ENCODE data around the gene MYO1E. TPM values are rescaled to one million over a fixed set of nuclear protein-coding genes. Genes with fewer than 3 reads are reported as not detected.

The MYO1E gene
- total RNA-seq, 1 donor: 336 TPM

GRCh38 chr15:59303633-59304032, 69.0 kb downstream of the MYO1E start:
- Histone ChIP-seq H4K20me1 (ENCODE audit: insufficient read depth, low read length) (no peaks in the 10 kb centered on the region), H3K4me2 (ENCODE audit: insufficient read depth, low read length) (peak overlapping the region; percentile 34), H3K4me1 (ENCODE audit: insufficient read depth, low read length) (peaks cover 68% of the 10 kb centered on the region), H2AFZ (ENCODE audit: low read length) (no peak overlapping the region), H3K79me2 (ENCODE audit: insufficient read depth, low read length) (peaks cover 65% of the 10 kb centered on the region), H3K27me3 (ENCODE audit: insufficient read depth, low read length) (no peaks in the 10 kb centered on the region), H3K27ac (ENCODE audit: low read depth, low read length) (peak overlapping the region; percentile 95), H3K4me3 (ENCODE audit: insufficient read depth, low read length) (no peak overlapping the region), H3K36me3 (ENCODE audit: insufficient read depth, low read length) (peaks cover 5% of the 10 kb centered on the region), H3K9me3 (ENCODE audit: low read depth, low read length) (no peaks in the 10 kb centered on the region)
- no peak for DNase-seq (ENCODE audit: insufficient read length, low spot score, missing footprints)
- TF ChIP-seq, protein P1, sequence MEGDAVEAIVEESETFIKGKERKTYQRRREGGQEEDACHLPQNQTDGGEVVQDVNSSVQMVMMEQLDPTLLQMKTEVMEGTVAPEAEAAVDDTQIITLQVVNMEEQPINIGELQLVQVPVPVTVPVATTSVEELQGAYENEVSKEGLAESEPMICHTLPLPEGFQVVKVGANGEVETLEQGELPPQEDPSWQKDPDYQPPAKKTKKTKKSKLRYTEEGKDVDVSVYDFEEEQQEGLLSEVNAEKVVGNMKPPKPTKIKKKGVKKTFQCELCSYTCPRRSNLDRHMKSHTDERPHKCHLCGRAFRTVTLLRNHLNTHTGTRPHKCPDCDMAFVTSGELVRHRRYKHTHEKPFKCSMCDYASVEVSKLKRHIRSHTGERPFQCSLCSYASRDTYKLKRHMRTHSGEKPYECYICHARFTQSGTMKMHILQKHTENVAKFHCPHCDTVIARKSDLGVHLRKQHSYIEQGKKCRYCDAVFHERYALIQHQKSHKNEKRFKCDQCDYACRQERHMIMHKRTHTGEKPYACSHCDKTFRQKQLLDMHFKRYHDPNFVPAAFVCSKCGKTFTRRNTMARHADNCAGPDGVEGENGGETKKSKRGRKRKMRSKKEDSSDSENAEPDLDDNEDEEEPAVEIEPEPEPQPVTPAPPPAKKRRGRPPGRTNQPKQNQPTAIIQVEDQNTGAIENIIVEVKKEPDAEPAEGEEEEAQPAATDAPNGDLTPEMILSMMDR (IDR thresholded peaks at IDR 0.05; ENCODE audit: extremely low read depth, low read depth, low read length): no peak

GRCh38 chr15:59303136-59303535, 69.5 kb downstream of the MYO1E start:
- peaks cover 70% of the 10 kb centered on the region for H3K79me2 ChIP-seq (ENCODE audit: insufficient read depth, low read length)
- no peak for DNase-seq (ENCODE audit: insufficient read length, low spot score, missing footprints)
- peaks cover 73% of the 10 kb centered on the region for H3K4me1 ChIP-seq (ENCODE audit: insufficient read depth, low read length)

DNA sequence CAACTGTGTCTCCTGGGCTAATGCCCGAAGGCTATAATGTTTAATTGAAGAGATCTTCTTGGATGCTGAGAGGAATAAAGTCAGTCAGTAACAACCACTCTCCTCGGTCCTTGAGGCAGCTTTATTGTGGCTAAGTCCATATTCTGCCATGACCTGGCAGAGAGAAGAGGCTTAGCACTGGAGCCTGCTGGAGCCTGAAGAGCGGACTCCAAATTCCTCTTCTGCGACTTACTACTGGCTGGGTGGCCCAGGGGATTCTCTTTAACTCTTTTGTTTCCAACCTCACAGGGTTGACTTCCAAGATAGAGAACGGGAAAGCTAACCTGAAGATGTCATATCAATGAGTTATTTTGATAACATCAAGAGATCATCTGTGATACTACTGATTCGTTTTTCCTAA, 71.1 kb downstream of the MYO1E start:
- no peaks in the 10 kb centered on the region for H3K9me3 ChIP-seq (ENCODE audit: low read depth, low read length)
- TF ChIP-seq, protein P1 (IDR thresholded peaks at IDR 0.05; ENCODE audit: extremely low read depth, low read depth, low read length): no peak
- no peak overlapping the region for H2AFZ ChIP-seq (ENCODE audit: low read length)
- no peaks in the 10 kb centered on the region for H3K27me3 ChIP-seq (ENCODE audit: insufficient read depth, low read length)
- H4K20me1 ChIP-seq (ENCODE audit: insufficient read depth, low read length): no peaks in the 10 kb centered on the region
- H3K36me3 ChIP-seq (ENCODE audit: insufficient read depth, low read length): peaks cover 5% of the 10 kb centered on the region
- H3K27ac ChIP-seq (ENCODE audit: low read depth, low read length): peak overlapping the region; percentile 98
- H3K4me1 ChIP-seq (ENCODE audit: insufficient read depth, low read length): peaks cover 72% of the 10 kb centered on the region
- H3K79me2 ChIP-seq (ENCODE audit: insufficient read depth, low read length): peaks cover 70% of the 10 kb centered on the region
- H3K4me2 ChIP-seq (ENCODE audit: insufficient read depth, low read length): no peak overlapping the region
- DNase-seq (ENCODE audit: insufficient read length, low spot score, missing footprints): no peak
- no peak overlapping the region for H3K4me3 ChIP-seq (ENCODE audit: insufficient read depth, low read length)

More at GRCh38 chr15:59303136-59303535, 69.5 kb downstream of the MYO1E start:
- Histone ChIP-seq H3K36me3 (ENCODE audit: insufficient read depth, low read length) (peaks cover 5% of the 10 kb centered on the region), H4K20me1 (ENCODE audit: insufficient read depth, low read length) (no peaks in the 10 kb centered on the region), H3K4me3 (ENCODE audit: insufficient read depth, low read length) (no peak overlapping the region), H3K4me2 (ENCODE audit: insufficient read depth, low read length) (no peak overlapping the region), H2AFZ (ENCODE audit: low read length) (no peak overlapping the region), H3K27me3 (ENCODE audit: insufficient read depth, low read length) (no peaks in the 10 kb centered on the region), H3K9me3 (ENCODE audit: low read depth, low read length) (no peaks in the 10 kb centered on the region), H3K27ac (ENCODE audit: low read depth, low read length) (peak overlapping the region; percentile 95)
- TF ChIP-seq, protein P1 (IDR thresholded peaks at IDR 0.05; ENCODE audit: extremely low read depth, low read depth, low read length): no peak

GRCh38 chr15:59300618-59301139, 72.0 kb downstream of the MYO1E start:
- TF ChIP-seq, protein P1 (IDR thresholded peaks at IDR 0.05; ENCODE audit: extremely low read depth, low read depth, low read length): no peak
- Histone ChIP-seq H3K36me3 (ENCODE audit: insufficient read depth, low read length) (peaks cover 5% of the 10 kb centered on the region), H3K79me2 (ENCODE audit: insufficient read depth, low read length) (peaks cover 67% of the 10 kb centered on the region), H4K20me1 (ENCODE audit: insufficient read depth, low read length) (no peaks in the 10 kb centered on the region), H3K4me1 (ENCODE audit: insufficient read depth, low read length) (peaks cover 73% of the 10 kb centered on the region), H3K4me3 (ENCODE audit: insufficient read depth, low read length) (peak overlapping the region; percentile 30), H3K4me2 (ENCODE audit: insufficient read depth, low read length) (peak overlapping the region; percentile 78), H3K27me3 (ENCODE audit: insufficient read depth, low read length) (no peaks in the 10 kb centered on the region), H2AFZ (ENCODE audit: low read length) (no peak overlapping the region), H3K27ac (ENCODE audit: low read depth, low read length) (peak overlapping the region; percentile 98), H3K9me3 (ENCODE audit: low read depth, low read length) (no peaks in the 10 kb centered on the region)
- no peak for DNase-seq (ENCODE audit: insufficient read length, low spot score, missing footprints)

Measured in osteoblast (primary cell).